DMS114 treated with DMSO at 0.1 percent for 48 hours (cell line): ENCODE results near the gene PPM1D.
"Not testable (repeated sequence)": the region's sequence is repeated elsewhere in the genome, so short reads cannot be mapped to it uniquely, and the experiment has no call there.

Experiments used
- DNase-seq: peaks from one replicate; lab custom pipeline; 2025; ENCODE audit not compliant: unreplicated experiment; lab: John Stamatoyannopoulos, UW

Gene PPM1D

GRCh38 chr17:60593441-60594036 is 6.5 kb upstream of the PPM1D start:
- not testable (repeated sequence) for DNase-seq

- not testable (repeated sequence) for DNase-seq
Observed at GRCh38 chr17:60594170-60594569, 5.8 kb upstream of the PPM1D start.

GRCh38 chr17:60594734-60595133 is 5.3 kb upstream of the PPM1D start:
- no peak for DNase-seq

GRCh38 chr17:60597297-60597696 is 2.7 kb upstream of the PPM1D start:
- no peak for DNase-seq

GRCh38 chr17:60598001-60598736 is 1.8 kb upstream of the PPM1D start:
- no peak for DNase-seq

GRCh38 chr17:60599220-60599619 is 773 bp upstream of the PPM1D start:
- no peak for DNase-seq

- peak; percentile 91 for DNase-seq
Observed at GRCh38 chr17:60600490-60601446, 775 bp downstream of the PPM1D start.

- DNase-seq: peak; percentile 82
Observed at GRCh38 chr17:60601447-60602384, 1.7 kb downstream of the PPM1D start.

GRCh38 chr17:60602385-60602742 is 2.4 kb downstream of the PPM1D start:
- no peak for DNase-seq

GRCh38 chr17:60602871-60603270 is 2.9 kb downstream of the PPM1D start:
- no peak for DNase-seq

GRCh38 chr17:60603477-60603876 is 3.5 kb downstream of the PPM1D start:
- DNase-seq: not testable (repeated sequence)

GRCh38 chr17:60604686-60605334 is 4.8 kb downstream of the PPM1D start:
- no peak for DNase-seq

- no peak for DNase-seq
Observed at GRCh38 chr17:60606036-60606435, 6.0 kb downstream of the PPM1D start.

GRCh38 chr17:60610473-60610872 is 10.5 kb downstream of the PPM1D start:
- no peak for DNase-seq

GRCh38 chr17:60611321-60611720 is 11.3 kb downstream of the PPM1D start:
- DNase-seq: not testable (repeated sequence)

GRCh38 chr17:60613325-60613724 is 13.3 kb downstream of the PPM1D start:
- no peak for DNase-seq

- not testable (repeated sequence) for DNase-seq
Observed at GRCh38 chr17:60613796-60614195, 13.8 kb downstream of the PPM1D start.

- DNase-seq: not testable (repeated sequence)
Observed at GRCh38 chr17:60614247-60614646, 14.3 kb downstream of the PPM1D start.

GRCh38 chr17:60615108-60615507 is 15.1 kb downstream of the PPM1D start:
- no peak for DNase-seq

- DNase-seq: no peak
Observed at GRCh38 chr17:60615840-60616239, 15.8 kb downstream of the PPM1D start.
